Putamen (tissue), 1 donor: ENCODE data around the gene CCL13.
A peak's percentile ranks its signal among the peaks of the same experiment; 100 is the strongest.

Experiments used
- DNase-seq: peaks from one replicate; pipeline ENCODE4 v3.0.0-alpha.2; 2016; ENCODE audit warnings: low spot score

CCL13 gene

GRCh38 chr17:34363183-34363661 lies 6.9 kb downstream of the CCL13 start, which contains the start of gene CCL1:
Gene CCL1 (minus strand): TSS chr17:34363233. CDS start chr17:34363161, 72 bp downstream.
- DNase-seq: no peak

DNA sequence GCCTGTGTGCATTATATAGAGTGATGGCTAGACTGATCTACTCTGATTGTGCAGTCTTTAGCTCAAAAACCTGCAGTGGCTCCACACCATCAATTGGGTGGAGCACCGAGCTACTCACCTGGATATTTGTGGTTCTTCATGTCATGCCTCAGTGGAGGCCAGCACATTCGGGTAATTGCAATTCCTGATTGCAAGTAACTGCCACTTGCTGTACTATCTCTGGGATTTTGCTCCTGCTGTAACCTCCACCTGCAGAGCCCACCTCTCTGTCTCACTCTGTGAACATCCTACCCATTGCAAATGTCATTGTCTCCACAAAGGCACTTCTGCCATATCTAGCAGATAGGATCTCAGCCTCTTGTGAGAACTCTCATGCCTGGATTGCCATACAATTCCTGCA lies 8.5 kb downstream of the CCL13 start:
- DNase-seq: no peak

DNA sequence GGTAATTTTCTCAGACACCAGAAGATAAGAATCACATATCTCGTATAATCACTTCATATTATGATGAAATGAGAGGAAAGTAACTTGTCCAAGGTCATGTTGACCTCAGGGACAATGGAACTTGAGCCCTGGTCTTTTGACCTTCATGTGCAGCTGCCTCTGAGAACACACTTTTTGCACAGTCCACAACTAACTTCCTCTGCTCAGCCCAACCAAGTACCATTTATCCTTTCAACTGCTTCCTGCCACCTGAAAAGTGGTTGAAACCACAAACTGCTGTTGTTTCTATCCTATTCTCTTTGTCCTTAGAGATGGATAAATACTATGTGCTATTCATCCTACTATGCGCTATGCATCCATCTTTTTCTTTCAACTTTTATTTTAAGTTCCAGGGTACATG lies 9.1 kb downstream of the CCL13 start:
- DNase-seq: no peak

DNA sequence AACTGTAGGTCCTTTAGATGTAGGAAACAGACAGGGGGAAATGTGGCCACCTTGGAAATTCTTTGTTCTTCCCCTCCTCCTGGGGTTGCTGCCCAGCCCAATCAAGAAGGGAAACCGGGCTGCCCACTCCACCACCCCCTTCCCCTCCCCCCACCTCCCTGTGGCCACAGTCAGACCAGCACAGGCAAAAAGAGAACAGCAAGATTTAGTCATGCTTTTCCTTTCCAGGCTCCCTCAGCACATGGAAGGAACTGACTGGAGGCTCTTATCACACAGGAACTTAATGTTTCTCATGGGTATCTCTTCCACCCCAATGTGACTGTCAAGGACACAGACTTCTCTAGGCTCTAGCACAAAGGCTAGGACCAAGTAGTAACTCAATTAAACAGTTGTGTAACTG lies 9.7 kb downstream of the CCL13 start:
- DNase-seq: no peak

DNA sequence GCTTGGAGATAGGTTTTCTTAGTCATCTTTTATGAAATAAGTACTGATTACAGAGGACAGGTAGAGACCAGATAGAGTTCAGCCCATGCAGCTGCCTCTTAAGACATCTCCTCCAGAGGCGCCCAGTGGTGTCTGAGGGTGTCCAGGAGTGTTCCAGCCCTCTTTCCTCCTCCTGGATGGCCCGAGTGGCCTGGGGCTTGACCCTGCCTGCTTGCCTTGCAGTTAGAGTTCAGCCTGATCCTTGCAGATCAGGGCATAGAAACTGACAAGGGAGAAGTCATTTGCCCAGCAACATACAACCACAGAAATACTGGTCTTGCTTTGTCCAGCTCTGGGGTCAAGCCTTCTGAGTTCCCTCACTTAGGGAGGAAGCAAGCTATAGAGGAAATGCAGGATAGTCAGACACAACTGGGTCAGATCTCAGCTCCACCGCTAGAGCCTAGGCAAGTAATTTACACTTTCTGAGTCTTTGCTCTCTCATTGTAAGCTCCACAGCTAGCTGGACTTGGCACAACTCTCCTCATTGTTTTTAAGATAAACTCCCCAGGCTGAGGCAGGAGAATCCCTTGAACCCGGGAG lies 10.3 kb downstream of the CCL13 start:
- DNase-seq: no peak

GRCh38 chr17:34367486-34368195 lies 11.4 kb downstream of the CCL13 start:
- DNase-seq: no peak

GRCh38 chr17:34368196-34368945 lies 12.1 kb downstream of the CCL13 start:
- DNase-seq: no peak

DNA sequence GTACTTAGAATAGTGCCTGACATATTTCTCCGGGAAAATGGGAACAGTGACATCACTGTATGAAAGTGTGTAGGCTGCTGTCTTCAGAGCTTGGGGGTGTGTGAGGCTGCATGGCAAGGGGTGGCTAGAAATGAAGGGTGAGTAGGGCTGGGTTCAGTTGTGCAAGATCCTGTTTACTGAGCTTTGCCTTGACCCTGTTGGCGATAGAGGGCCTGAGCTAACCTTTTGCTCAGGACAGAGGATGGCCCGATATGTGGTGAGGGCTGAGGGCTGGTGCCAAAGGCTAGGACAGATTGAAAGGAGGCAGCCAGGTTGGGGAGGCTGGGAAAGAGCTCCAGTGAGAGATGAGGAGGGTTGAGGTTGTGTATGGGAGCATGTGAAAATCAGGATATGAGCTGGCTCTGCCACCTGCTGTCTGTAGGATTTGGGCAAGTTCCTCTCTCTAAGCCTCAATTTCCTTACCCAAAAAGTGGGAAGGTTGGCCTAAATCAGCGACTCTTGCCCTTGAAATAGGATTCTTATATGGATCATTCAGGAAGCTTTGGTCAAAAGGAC lies 12.7 kb downstream of the CCL13 start:
- peak; percentile 55 for DNase-seq

GRCh38 chr17:34369571-34369970 lies 13.3 kb downstream of the CCL13 start:
- DNase-seq: no peak

DNA sequence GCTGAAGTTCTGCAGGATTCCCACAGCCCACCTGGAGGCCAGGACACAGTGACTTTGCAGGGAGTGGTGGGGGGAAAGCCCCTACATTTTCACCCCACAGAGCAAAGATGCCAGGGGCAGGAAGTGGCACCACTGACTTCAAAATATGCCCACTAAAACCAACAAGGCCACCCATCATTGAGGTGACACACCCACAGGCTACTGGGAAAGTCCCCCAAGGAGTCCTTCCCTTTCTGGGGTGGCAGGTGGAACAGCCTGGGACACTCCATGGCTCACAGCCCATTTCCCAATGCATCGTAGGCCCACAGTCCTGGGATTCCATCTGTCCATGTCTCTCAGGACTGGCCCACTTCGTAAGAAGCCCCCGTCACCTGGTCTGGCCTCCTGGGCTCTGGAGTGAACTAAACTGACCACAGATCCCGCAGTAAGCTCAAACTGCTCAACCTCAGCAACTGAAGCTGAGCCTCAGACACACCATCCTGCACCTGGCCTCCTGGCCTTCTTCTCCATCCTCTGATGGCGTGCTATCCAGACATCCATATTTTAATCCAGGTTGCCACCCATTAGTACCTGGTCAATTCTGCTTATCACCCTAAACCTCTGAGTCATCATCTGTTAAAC lies 14.2 kb downstream of the CCL13 start:
- DNase-seq: no peak

GRCh38 chr17:34370997-34371395 lies 14.7 kb downstream of the CCL13 start:
- no peak for DNase-seq

DNA sequence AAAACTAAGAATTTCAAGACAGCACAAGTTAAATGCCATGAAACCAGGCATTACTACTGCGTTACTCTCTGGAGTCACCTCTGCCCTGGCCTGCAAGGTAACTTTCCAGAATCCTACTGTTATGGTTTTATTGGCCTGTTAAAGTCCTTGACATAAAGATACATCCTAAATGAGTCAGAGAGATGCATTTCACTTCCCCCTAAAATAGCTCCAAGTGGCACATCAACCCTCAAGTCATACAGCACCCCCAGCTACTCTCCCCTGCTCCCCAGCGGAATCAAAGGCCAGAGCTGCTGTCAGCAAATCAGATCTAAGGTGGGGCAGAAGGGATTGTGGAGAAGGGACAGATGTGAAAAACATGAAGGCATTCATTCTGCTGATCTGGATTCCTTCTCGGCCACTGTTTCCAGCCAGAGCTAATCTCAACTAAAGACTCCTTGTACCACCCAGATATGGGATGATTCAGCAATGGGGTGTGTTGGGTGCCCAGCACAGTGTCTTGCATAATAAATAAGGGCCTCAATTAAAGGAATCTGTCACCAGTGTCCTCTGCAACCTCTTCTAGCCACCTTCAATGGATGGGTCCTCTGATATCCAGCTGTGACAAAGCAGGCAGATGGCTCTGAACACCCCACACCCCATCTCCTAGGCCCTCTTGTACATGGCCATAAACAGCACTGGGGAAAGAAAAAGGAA lies 15.3 kb downstream of the CCL13 start:
- DNase-seq: no peak

DNA sequence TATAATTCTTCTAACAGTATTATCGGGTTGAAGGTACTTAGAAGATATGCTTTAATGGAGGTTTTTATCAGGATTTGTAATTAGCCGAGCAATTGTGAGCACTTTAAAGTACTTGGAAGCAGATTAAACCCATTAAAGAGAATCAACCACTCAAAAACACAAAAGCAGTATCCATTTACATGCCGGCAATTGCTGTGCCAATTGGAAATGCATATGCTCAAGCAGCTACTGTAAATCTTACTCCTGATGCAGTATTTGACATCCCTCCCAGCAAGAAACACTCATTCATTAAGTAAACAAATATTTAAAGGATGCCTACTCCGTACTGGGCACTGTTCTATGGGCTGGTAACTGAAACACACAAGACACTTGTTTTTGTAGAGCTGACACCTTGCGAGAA lies 18.2 kb downstream of the CCL13 start:
- DNase-seq: no peak

- no peak for DNase-seq
These were observed 19.2 kb downstream of the CCL13 start for GRCh38 chr17:34375426-34375997.

DNA sequence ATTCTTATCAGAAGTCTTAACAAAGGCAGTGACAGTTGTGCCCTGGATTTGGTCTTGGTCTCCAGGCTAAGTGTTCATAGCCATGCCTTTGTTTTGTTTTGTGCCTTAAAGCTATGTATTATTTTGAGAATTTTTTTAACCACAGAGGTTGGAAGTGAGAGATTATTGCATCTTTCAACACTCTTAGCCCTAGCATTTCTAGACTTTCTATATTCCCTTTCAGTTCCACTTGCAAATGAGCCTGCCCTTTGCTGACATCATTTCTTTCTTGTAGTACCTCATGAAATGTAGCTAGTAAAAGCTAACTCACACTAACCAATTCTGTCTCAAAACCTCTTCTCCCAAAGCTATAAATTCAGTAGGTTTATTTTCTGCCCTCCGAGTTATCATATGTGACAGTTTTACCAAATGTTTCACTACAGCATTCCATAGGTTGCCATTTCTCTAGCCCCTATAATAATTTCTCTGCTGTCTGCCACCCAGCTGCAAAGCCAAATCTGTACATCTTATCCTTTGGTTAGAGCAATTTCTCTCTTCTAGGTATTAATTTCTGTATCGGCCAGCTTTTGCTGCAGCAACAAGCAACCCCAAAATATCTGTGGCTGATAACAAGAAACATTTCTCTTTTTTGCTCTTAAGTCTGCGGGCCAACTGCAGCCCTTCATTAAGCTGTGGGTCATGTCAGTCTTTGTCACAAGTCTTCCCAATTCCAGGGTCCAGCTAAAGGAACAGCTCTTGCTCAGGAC lies 21.0 kb downstream of the CCL13 start:
- DNase-seq: no peak

DNA sequence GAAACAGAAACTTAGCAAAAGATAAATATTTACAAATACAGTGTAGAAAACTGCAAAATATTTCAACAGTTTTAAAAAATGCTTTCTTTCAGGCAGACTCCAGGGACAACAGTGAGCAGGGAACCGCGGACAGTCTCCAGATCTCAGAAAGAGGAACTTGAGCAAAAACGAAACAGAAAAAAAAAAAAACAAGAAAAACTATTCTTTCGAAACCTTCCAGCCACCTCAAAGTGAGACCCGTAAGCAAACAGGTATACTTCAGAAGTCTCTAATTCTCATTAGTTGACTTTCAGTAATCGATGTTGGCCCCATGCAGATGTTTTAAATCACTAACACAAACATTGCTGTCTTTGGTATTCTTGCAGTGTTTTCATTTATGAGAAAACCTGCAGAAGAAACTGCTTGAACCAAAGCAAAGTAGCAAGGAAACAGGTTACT lies 22.4 kb downstream of the CCL13 start:
- no peak for DNase-seq

DNA sequence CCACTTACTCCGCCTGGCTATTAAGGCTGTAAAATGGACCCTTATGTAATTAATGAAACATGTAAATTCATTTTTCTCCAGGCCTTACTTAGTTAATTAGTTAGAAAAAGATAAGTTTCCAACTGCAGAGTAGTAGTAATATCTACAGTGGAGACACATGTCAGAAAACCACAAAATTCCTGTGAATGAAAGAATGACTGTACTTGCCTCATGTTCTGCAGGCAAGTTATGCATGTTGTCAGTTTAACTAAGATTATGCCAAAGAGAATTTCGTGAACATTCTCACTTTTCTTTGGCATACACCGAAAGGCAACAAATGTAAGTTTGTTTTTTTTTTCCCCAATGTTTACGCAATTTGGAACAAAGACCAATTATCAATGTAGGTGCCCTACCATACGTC lies 23.6 kb downstream of the CCL13 start:
- no peak for DNase-seq

DNA sequence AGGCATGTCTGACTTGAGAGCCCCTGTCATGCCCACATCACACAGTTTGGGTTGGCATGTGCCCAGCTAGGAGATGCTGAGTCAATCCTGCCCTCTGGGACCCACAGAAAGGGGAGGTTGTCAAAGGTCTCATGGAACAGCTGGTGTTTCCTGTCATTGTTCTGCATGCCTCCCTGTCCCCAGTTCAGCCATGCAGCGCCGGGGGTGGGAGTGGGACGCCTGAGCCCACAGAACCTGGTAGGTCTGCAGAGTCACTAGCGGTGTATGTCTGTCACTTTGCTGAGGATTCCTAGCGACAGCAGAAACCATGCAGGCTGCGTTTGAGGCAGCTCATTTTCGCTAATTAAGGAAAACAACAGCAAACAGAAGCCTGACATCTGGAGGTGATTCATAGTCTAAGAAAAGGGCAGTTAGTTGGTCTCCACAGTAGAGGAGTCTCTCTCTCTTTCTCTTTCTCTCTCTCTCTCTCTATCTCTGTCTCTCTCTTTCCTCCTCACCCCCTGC lies 26.4 kb downstream of the CCL13 start:
- no peak for DNase-seq

DNA sequence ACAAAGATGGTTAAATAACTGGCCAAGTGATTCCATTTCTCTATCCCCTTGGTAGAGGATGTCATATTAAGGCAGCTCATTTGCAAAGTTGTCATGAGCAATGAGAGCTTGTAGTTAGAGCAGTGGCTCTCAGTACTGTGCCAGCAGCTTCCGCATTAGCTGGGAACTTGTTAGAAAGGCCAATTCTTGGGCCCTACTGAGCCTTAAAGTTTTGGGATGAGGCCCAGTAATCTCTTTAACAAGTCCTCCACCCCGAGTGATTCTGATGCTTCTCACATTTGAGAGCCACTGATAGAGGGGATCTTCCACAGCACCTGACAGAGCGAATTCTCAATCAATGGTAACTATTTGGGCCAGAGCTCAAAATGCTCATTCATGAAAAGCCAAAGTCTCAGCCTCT lies 26.9 kb downstream of the CCL13 start:
- no peak for DNase-seq

GRCh38 chr17:34384271-34384670 lies 28.0 kb downstream of the CCL13 start:
- no peak for DNase-seq
